PC-9 (cell line): Measurements from ENCODE around the gene C17orf67. TPM values are rescaled to one million over a fixed set of nuclear protein-coding genes. Genes with fewer than 3 reads are reported as not detected.

Experiments used
- BruUV-seq: library from RNA; stranded (reverse); fragments of 400-500 nt; replicated peaks from 2 replicates; lab custom pipeline; 2021; lab: Mats Ljungman, UMichigan
- CTCF ChIA-PET: fragments of 300-600 bp; sonication (Branson Sonifier 250); formaldehyde crosslinking; loops from one replicate; lab custom pipeline; 2022; ENCODE audit warnings: antibody characterized with exemption; lab: Charles Lee
- POLR2A ChIA-PET: fragments of 300-600 bp; sonication (Branson Sonifier 250); formaldehyde crosslinking; loops from one replicate; lab custom pipeline; 2022; ENCODE audit warnings: antibody characterized with exemption; ENCODE audit not compliant: unreplicated experiment; lab: Charles Lee
- DNase-seq, 2 experiments: peaks; one replicate each; pipeline versions ENCODE4 v3.0.0 to v3.0.0-alpha.2; 2015 to 2022; ENCODE audit warnings: mixed read lengths in 1 of 2
- H2AFZ ChIP-seq: fragments of 200-600 bp; sonication (generic); 2 replicates; pipeline ENCODE4 v1.8.1; 2017; ENCODE audit warnings: antibody characterized with exemption
- H3F3A ChIP-seq: fragments of 200-600 bp; sonication (generic); 2 replicates; pipeline ENCODE4 v1.8.1; 2017; ENCODE audit warnings: antibody characterized with exemption, mild to moderate bottlenecking, low read depth; ENCODE audit not compliant: insufficient read depth
- H3K27ac ChIP-seq: fragments of 200-600 bp; sonication (generic); 2 replicates; pipeline ENCODE4 v1.6.1; 2016; ENCODE audit warnings: mixed run types
- H3K27me3 ChIP-seq: fragments of 200-600 bp; sonication (generic); 2 replicates; pipeline ENCODE4 v1.6.1; 2016; ENCODE audit warnings: low read depth, mixed run types; ENCODE audit not compliant: insufficient read depth
- H3K36me3 ChIP-seq: fragments of 200-600 bp; sonication (generic); 2 replicates; pipeline ENCODE4 v1.6.1; 2016; ENCODE audit warnings: low read depth, mixed run types
- H3K4me1 ChIP-seq: fragments of 200-600 bp; sonication (generic); replicated peaks from 2 replicates; pipeline ENCODE4 v1.6.1; 2016; ENCODE audit warnings: mixed run types; ENCODE audit not compliant: insufficient read depth
- H3K4me2 ChIP-seq: fragments of 200-600 bp; sonication (generic); 2 replicates; pipeline ENCODE4 v1.6.1; 2017; ENCODE audit warnings: mixed run types
- H3K4me3 ChIP-seq: fragments of 200-600 bp; sonication (generic); 2 replicates; pipeline ENCODE4 v1.6.1; 2016; ENCODE audit warnings: mixed run types
- H3K79me2 ChIP-seq: fragments of 200-600 bp; sonication (generic); 2 replicates; pipeline ENCODE4 v1.6.1; 2017; ENCODE audit warnings: low read depth, mixed run types
- H3K9me2 ChIP-seq: fragments of 200-600 bp; sonication (generic); 2 replicates; pipeline ENCODE4 v1.8.1; 2017; ENCODE audit warnings: mild to moderate bottlenecking; ENCODE audit not compliant: insufficient read depth
- H3K9me3 ChIP-seq: fragments of 200-600 bp; sonication (generic); 2 replicates; pipeline ENCODE4 v1.8.1; 2016; ENCODE audit warnings: low read depth; ENCODE audit not compliant: insufficient read depth
- H4K20me1 ChIP-seq: fragments of 200-600 bp; sonication (generic); 2 replicates; pipeline ENCODE4 v1.8.1; 2017; ENCODE audit not compliant: insufficient read depth
- CTCF ChIP-seq: fragments of 200-600 bp; sonication (generic); conservative IDR thresholded peaks from 2 replicates; pipeline ENCODE4 v1.6.1; 2017; ENCODE audit warnings: mixed run types, antibody characterized with exemption, mild to moderate bottlenecking, moderate library complexity
- EZH2 ChIP-seq: fragments of 200-600 bp; sonication (generic); IDR thresholded peaks from 2 replicates; pipeline ENCODE4 v1.8.0; 2017; ENCODE audit warnings: antibody characterized with exemption, low read depth
- intact Hi-C: fragments of 100-400 bp; cut with micrococcal nuclease; formaldehyde crosslinking; loops from one replicate; pipeline ENCODE4 v1.10.0; 2022; ENCODE audit not compliant: unreplicated experiment
- total RNA-seq: library from RNA; stranded (reverse); gene quantifications from 2 replicates; pipeline ENCODE4 v1.2.3, GENCODE V29; 2021

C17orf67 gene
- total RNA-seq, 1 experiment from 2014 or later: 4.3 TPM

- no TSS peak for BruUV-seq
- Histone ChIP-seq H3K27me3 (peaks cover 11% of the 10 kb centered on the region), H3K27ac (no peak overlapping the region), H3K4me1 (no peaks in the 10 kb centered on the region), H3K9me2 (no peaks in the 10 kb centered on the region), H3K4me2 (no peak overlapping the region), H3K36me3 (no peaks in the 10 kb centered on the region), H4K20me1 (no peaks in the 10 kb centered on the region), H3K79me2 (no peaks in the 10 kb centered on the region), H3K9me3 (no peaks in the 10 kb centered on the region; the same call in 1 of the 2 replicates), H3F3A (no peaks in the 10 kb centered on the region), H3K4me3 (no peak overlapping the region), H2AFZ (no peak overlapping the region)
- DNase-seq: no peak
- ChIA-PET POLR2A (interaction anchor here (0.7 kb wide), 1 partner anchor 92 kb away, joined by 4 read pairs; no protein-coding TSS in a partner anchor), CTCF (no interaction called here)
- TF ChIP-seq EZH2 (no peak), CTCF (no peak)
- intact Hi-C loops: no loop called here
Observed at GRCh38 chr17:56772442-56772841, 61.3 kb downstream of the C17orf67 start.

GRCh38 chr17:56771975-56772374 is 61.7 kb downstream of the C17orf67 start:
- H4K20me1 ChIP-seq: no peaks in the 10 kb centered on the region
- CTCF ChIA-PET: no interaction called here
- DNase-seq: no peak
- no peak overlapping the region for H3K27ac ChIP-seq
- intact Hi-C loops: no loop called here
- no peaks in the 10 kb centered on the region for H3K4me1 ChIP-seq
- POLR2A ChIA-PET: no interaction called here
- H3K27me3 ChIP-seq: peaks cover 11% of the 10 kb centered on the region
- H2AFZ ChIP-seq: no peak overlapping the region
- H3K9me2 ChIP-seq: no peaks in the 10 kb centered on the region
- TF ChIP-seq EZH2: no peak
- no peak for TF ChIP-seq CTCF
- no peak overlapping the region for H3K4me3 ChIP-seq
- H3F3A ChIP-seq: no peaks in the 10 kb centered on the region
- no peaks in the 10 kb centered on the region; the same call in 1 of the 2 replicates for H3K9me3 ChIP-seq
- BruUV-seq: no TSS peak
- H3K4me2 ChIP-seq: no peak overlapping the region
- H3K36me3 ChIP-seq: no peaks in the 10 kb centered on the region
- no peaks in the 10 kb centered on the region for H3K79me2 ChIP-seq

GRCh38 chr17:56771563-56771962 is 62.2 kb downstream of the C17orf67 start:
- H4K20me1 ChIP-seq: no peaks in the 10 kb centered on the region
- no peak overlapping the region for H3K4me3 ChIP-seq
- H3K27ac ChIP-seq: no peak overlapping the region
- intact Hi-C loops: no loop called here
- ChIA-PET POLR2A (no interaction called here), CTCF (no interaction called here)
- no peaks in the 10 kb centered on the region for H3K9me2 ChIP-seq
- H3K36me3 ChIP-seq: no peaks in the 10 kb centered on the region
- no peak overlapping the region for H3K4me2 ChIP-seq
- DNase-seq: no peak
- BruUV-seq: no TSS peak
- no peak for TF ChIP-seq CTCF
- no peak for TF ChIP-seq EZH2
- no peaks in the 10 kb centered on the region for H3K79me2 ChIP-seq
- H3K27me3 ChIP-seq: peaks cover 11% of the 10 kb centered on the region
- no peak overlapping the region; the same call in 1 of the 2 replicates for H2AFZ ChIP-seq
- H3F3A ChIP-seq: no peaks in the 10 kb centered on the region
- H3K9me3 ChIP-seq: no peaks in the 10 kb centered on the region; the same call in 1 of the 2 replicates
- no peaks in the 10 kb centered on the region for H3K4me1 ChIP-seq
